Endothelial cell of umbilical vein (primary cell): ENCODE measurements around the gene RYR3.

Experiments
- POLR2A ChIP-seq: IDR thresholded peaks from 2 replicates; pipeline ENCODE4 v1.6.1; 2012; ENCODE audit warnings: low read depth, mild to moderate bottlenecking, control low read depth, low read length
- TF ChIP-seq, protein P1 (sequence below), 2 donors: IDR thresholded peaks; 1 replicate in 1 of 2; 2 replicates in 1 of 2; pipeline ENCODE4 v1.5.1; 2011; ENCODE audit warnings: low read length in 2 of 2, mild to moderate bottlenecking in 2 of 2, moderate library complexity in 2 of 2, control low read depth in 1 of 2, inconsistent platforms in 1 of 2, low read depth in 1 of 2; ENCODE audit not compliant: insufficient read depth in 1 of 2; ENCODE audit errors: extremely low read depth in 1 of 2

GRCh38 chr15:33442449-33442848 is 131.7 kb downstream of the RYR3 start:
- TF ChIP-seq, protein P1, sequence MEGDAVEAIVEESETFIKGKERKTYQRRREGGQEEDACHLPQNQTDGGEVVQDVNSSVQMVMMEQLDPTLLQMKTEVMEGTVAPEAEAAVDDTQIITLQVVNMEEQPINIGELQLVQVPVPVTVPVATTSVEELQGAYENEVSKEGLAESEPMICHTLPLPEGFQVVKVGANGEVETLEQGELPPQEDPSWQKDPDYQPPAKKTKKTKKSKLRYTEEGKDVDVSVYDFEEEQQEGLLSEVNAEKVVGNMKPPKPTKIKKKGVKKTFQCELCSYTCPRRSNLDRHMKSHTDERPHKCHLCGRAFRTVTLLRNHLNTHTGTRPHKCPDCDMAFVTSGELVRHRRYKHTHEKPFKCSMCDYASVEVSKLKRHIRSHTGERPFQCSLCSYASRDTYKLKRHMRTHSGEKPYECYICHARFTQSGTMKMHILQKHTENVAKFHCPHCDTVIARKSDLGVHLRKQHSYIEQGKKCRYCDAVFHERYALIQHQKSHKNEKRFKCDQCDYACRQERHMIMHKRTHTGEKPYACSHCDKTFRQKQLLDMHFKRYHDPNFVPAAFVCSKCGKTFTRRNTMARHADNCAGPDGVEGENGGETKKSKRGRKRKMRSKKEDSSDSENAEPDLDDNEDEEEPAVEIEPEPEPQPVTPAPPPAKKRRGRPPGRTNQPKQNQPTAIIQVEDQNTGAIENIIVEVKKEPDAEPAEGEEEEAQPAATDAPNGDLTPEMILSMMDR (IDR thresholded peaks at IDR 0.05; ENCODE audit: extremely low read depth in 1 of 2, insufficient read depth in 1 of 2, low read depth in 1 of 2, low read length in 2 of 2) = no peak
- no peak for TF ChIP-seq POLR2A
